SK-N-MC (cell line): Measurements from ENCODE around the gene PMM1.
"Not testable (repeated sequence)": the region's sequence is repeated elsewhere in the genome, so short reads cannot be mapped to it uniquely, and the experiment has no call there.

Source experiments
- EZH2 ChIP-seq: fragments of 200-600 bp; sonication (generic); IDR thresholded peaks from one replicate; pipeline ENCODE4 v1.6.1; 2017; ENCODE audit warnings: antibody characterized with exemption
- POLR2AphosphoS5 ChIP-seq: IDR thresholded peaks from 2 replicates; pipeline ENCODE4 v1.6.1; 2012; ENCODE audit warnings: mild to moderate bottlenecking, low read depth, low read length, borderline replicate concordance

- not testable (repeated sequence) for TF ChIP-seq POLR2AphosphoS5, EZH2
Observed at GRCh38 chr22:41572305-41572704, 17.3 kb downstream of the PMM1 start.
